ENCODE results near the gene WDR37. TPM values are rescaled to one million over a fixed set of nuclear protein-coding genes. Genes with fewer than 3 reads are reported as not detected.

WDR37 gene
- total and polyA plus RNA-seq, 4 donors, result 18.7 to 32.6 (median 28.9) TPM

DNA sequence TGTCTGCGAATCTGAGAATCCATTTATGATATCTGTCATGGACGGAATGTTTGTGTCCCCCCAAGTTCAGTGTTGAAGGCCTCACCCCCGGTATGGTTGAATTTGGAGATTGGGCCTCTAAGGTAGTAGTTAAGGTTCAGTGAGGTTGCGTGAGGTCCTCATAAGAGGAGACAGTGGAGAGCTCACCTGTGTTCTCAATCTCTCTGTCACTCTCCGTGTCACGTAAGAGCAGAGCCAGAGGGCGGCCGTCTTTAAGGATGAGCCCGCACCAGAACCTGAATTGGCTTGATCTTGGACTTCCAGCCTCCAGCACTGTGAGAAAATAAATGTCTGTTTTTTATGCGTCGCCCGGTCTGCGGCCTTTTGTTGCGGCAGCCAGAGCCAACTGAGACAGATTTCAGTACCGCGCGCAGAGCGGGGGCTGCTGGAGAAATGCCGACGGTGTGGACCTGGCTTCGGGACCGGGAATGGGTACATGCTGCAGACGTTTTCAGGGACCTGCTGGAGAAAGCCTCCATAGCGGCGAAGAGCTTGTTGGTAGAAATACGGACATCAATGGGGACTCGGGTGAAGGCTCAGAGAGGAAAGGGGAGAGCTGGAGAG, 40.2 kb downstream of the WDR37 start:
- no peak for DNase-seq (ENCODE audit: low read depth in 4 of 6, low spot score in 6 of 6)
- Histone ChIP-seq H3K9me3 (ENCODE audit: control insufficient read depth, insufficient read depth, low read length) (no peaks in the 10 kb centered on the region), H3K27me3 (ENCODE audit: control insufficient read depth, insufficient read depth, low read length) (no peaks in the 10 kb centered on the region), H3K36me3 (ENCODE audit: control insufficient read depth, insufficient read depth, low read length) (peaks cover 51% of the 10 kb centered on the region), H3K4me1 (ENCODE audit: control insufficient read depth, insufficient read depth, low read length) (no peaks in the 10 kb centered on the region), H3K27ac (ENCODE audit: low read depth, low read length) (no peak overlapping the region), H3K4me3 (ENCODE audit: low read depth, low read length) (no peak overlapping the region)
- 93% methylated on average over 27 of the region's 27 CpGs for WGBS (ENCODE audit: insufficient coverage)

DNA sequence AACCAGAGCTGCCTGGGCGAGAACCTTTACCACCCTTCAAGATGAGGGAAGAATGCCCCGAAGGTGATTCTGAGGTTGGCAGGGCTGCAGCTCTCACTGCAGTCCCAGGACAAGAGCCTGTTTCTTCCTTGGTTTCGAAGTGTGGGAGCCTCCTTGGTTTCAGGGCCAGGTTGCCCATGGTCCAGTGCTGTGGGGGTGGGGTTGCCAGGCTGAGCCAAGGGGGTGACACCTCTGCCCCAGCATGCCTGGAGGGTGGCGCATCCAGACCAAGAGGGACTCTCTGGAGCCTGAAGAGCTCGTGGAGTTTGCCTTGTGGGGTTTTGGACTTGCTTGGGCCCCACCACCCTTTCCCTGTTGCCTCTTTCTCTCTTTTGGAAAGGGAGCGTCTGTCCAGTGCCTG, 41.3 kb downstream of the WDR37 start:
- WGBS (ENCODE audit: insufficient coverage), result 100% methylated on average over 5 of the region's 6 CpGs
- H3K27me3 ChIP-seq (ENCODE audit: control insufficient read depth, insufficient read depth, low read length), result no peaks in the 10 kb centered on the region
- no peak overlapping the region for H3K4me3 ChIP-seq (ENCODE audit: low read depth, low read length)
- H3K36me3 ChIP-seq (ENCODE audit: control insufficient read depth, insufficient read depth, low read length), result peaks cover 56% of the 10 kb centered on the region
- H3K4me1 ChIP-seq (ENCODE audit: control insufficient read depth, insufficient read depth, low read length), result no peaks in the 10 kb centered on the region
- no peak for DNase-seq (ENCODE audit: low read depth in 4 of 6, low spot score in 6 of 6)
- H3K9me3 ChIP-seq (ENCODE audit: control insufficient read depth, insufficient read depth, low read length), result no peaks in the 10 kb centered on the region
- no peak overlapping the region for H3K27ac ChIP-seq (ENCODE audit: low read depth, low read length)

DNA sequence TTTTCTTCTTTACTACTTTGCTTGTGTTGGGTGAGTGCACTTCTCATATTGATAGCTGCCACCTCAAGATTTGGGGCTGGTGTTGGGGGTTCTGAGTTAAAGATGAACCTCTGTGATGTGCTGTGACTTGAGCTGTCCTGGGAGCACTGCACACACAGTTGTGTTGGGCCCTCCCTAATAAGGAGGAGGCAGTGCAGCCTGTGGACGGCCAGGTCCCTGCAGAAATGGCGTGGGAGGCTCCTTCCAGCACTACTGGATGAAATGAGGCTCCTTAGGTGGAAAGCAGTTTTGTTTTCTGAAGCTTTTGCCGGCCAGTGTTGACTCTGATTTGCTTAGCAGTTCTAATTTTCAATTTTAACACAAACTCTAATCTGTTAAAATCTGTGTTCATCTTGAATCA, 44.0 kb downstream of the WDR37 start:
- no peaks in the 10 kb centered on the region for H3K4me1 ChIP-seq (ENCODE audit: control insufficient read depth, insufficient read depth, low read length)
- H3K9me3 ChIP-seq (ENCODE audit: control insufficient read depth, insufficient read depth, low read length), result no peaks in the 10 kb centered on the region
- H3K4me3 ChIP-seq (ENCODE audit: low read depth, low read length), result no peak overlapping the region
- WGBS (ENCODE audit: insufficient coverage), result 60% methylated on average over 1 of the region's 3 CpGs
- no peaks in the 10 kb centered on the region for H3K27me3 ChIP-seq (ENCODE audit: control insufficient read depth, insufficient read depth, low read length)
- no peak overlapping the region for H3K27ac ChIP-seq (ENCODE audit: low read depth, low read length)
- peaks cover 63% of the 10 kb centered on the region for H3K36me3 ChIP-seq (ENCODE audit: control insufficient read depth, insufficient read depth, low read length)
- no peak for DNase-seq (ENCODE audit: low read depth in 4 of 6, low spot score in 6 of 6)

GRCh38 chr10:1100691-1101368, 44.6 kb downstream of the WDR37 start:
- DNase-seq (ENCODE audit: low read depth in 4 of 6, low spot score in 6 of 6), result peak in 1 of 6 donors; percentile 7
- H3K36me3 ChIP-seq (ENCODE audit: control insufficient read depth, insufficient read depth, low read length), result peaks cover 65% of the 10 kb centered on the region

DNA sequence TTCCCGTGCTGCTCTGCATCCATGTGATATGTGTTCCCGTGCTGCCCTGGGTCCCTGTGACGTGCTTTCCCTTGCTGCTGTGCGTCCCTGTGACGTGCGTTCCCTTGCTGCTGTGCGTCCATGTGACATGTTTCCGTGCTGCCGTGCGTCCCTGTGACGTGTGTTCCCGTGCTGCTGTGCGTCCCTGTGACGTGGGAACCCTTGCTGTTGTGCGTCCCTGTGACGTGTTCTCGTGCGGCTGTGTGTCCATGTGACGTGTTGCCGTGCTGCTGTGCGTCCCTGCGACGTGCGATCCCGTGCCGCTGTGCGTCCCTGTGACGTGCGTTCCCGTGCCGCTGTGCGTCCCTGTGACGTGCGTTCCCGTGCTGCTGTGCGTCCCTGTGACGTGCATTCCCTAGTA, 45.8 kb downstream of the WDR37 start:
- no peaks in the 10 kb centered on the region for H3K9me3 ChIP-seq (ENCODE audit: control insufficient read depth, insufficient read depth, low read length)
- no peak for DNase-seq (ENCODE audit: low read depth in 4 of 6, low spot score in 6 of 6)
- H3K4me1 ChIP-seq (ENCODE audit: control insufficient read depth, insufficient read depth, low read length), result no peaks in the 10 kb centered on the region
- no peak overlapping the region for H3K27ac ChIP-seq (ENCODE audit: low read depth, low read length)
- H3K27me3 ChIP-seq (ENCODE audit: control insufficient read depth, insufficient read depth, low read length), result no peaks in the 10 kb centered on the region
- peaks cover 62% of the 10 kb centered on the region for H3K36me3 ChIP-seq (ENCODE audit: control insufficient read depth, insufficient read depth, low read length)
- WGBS (ENCODE audit: insufficient coverage), result 97% methylated on average over 37 of the region's 37 CpGs
- H3K4me3 ChIP-seq (ENCODE audit: low read depth, low read length), result no peak overlapping the region

More at GRCh38 chr10:1100691-1101368, 44.6 kb downstream of the WDR37 start:
- no peaks in the 10 kb centered on the region for H3K27me3 ChIP-seq (ENCODE audit: control insufficient read depth, insufficient read depth, low read length)
- 62% methylated on average over 23 of the region's 23 CpGs for WGBS (ENCODE audit: insufficient coverage)
- no peak overlapping the region for H3K27ac ChIP-seq (ENCODE audit: low read depth, low read length)
- no peak overlapping the region for H3K4me3 ChIP-seq (ENCODE audit: low read depth, low read length)
- H3K9me3 ChIP-seq (ENCODE audit: control insufficient read depth, insufficient read depth, low read length), result no peaks in the 10 kb centered on the region
- H3K4me1 ChIP-seq (ENCODE audit: control insufficient read depth, insufficient read depth, low read length), result no peaks in the 10 kb centered on the region

GRCh38 chr10:1102416-1102815, 46.2 kb downstream of the WDR37 start:
- Histone ChIP-seq H3K27ac (ENCODE audit: low read depth, low read length) (no peak overlapping the region), H3K4me1 (ENCODE audit: control insufficient read depth, insufficient read depth, low read length) (no peaks in the 10 kb centered on the region), H3K9me3 (ENCODE audit: control insufficient read depth, insufficient read depth, low read length) (no peaks in the 10 kb centered on the region), H3K27me3 (ENCODE audit: control insufficient read depth, insufficient read depth, low read length) (no peaks in the 10 kb centered on the region), H3K4me3 (ENCODE audit: low read depth, low read length) (no peak overlapping the region), H3K36me3 (ENCODE audit: control insufficient read depth, insufficient read depth, low read length) (peaks cover 61% of the 10 kb centered on the region)
- WGBS (ENCODE audit: insufficient coverage), result 100% methylated on average over 1 of the region's 7 CpGs
- no peak for DNase-seq (ENCODE audit: low read depth in 4 of 6, low spot score in 6 of 6)

- H3K4me1 ChIP-seq (ENCODE audit: control insufficient read depth, insufficient read depth, low read length), result no peaks in the 10 kb centered on the region
- no CpG with 5 or more reads among the region's 2 CpGs for WGBS (ENCODE audit: insufficient coverage)
- no peaks in the 10 kb centered on the region for H3K9me3 ChIP-seq (ENCODE audit: control insufficient read depth, insufficient read depth, low read length)
- no peak overlapping the region for H3K27ac ChIP-seq (ENCODE audit: low read depth, low read length)
- H3K36me3 ChIP-seq (ENCODE audit: control insufficient read depth, insufficient read depth, low read length), result peaks cover 57% of the 10 kb centered on the region
- H3K27me3 ChIP-seq (ENCODE audit: control insufficient read depth, insufficient read depth, low read length), result no peaks in the 10 kb centered on the region
- no peak for DNase-seq (ENCODE audit: low read depth in 4 of 6, low spot score in 6 of 6)
- no peak overlapping the region for H3K4me3 ChIP-seq (ENCODE audit: low read depth, low read length)
These were observed 46.6 kb downstream of the WDR37 start for GRCh38 chr10:1102831-1103230.

GRCh38 chr10:1103551-1103950, 47.4 kb downstream of the WDR37 start:
- Histone ChIP-seq H3K9me3 (ENCODE audit: control insufficient read depth, insufficient read depth, low read length) (no peaks in the 10 kb centered on the region), H3K27ac (ENCODE audit: low read depth, low read length) (no peak overlapping the region), H3K4me3 (ENCODE audit: low read depth, low read length) (no peak overlapping the region), H3K27me3 (ENCODE audit: control insufficient read depth, insufficient read depth, low read length) (no peaks in the 10 kb centered on the region), H3K36me3 (ENCODE audit: control insufficient read depth, insufficient read depth, low read length) (peaks cover 56% of the 10 kb centered on the region), H3K4me1 (ENCODE audit: control insufficient read depth, insufficient read depth, low read length) (no peaks in the 10 kb centered on the region)
- DNase-seq (ENCODE audit: low read depth in 4 of 6, low spot score in 6 of 6), result no peak
- over 99% methylated on average over 14 of the region's 18 CpGs for WGBS (ENCODE audit: insufficient coverage)

- no peak overlapping the region for H3K27ac ChIP-seq (ENCODE audit: low read depth, low read length)
- peaks cover 66% of the 10 kb centered on the region for H3K36me3 ChIP-seq (ENCODE audit: control insufficient read depth, insufficient read depth, low read length)
- no peaks in the 10 kb centered on the region for H3K4me1 ChIP-seq (ENCODE audit: control insufficient read depth, insufficient read depth, low read length)
- WGBS (ENCODE audit: insufficient coverage), result 97% methylated on average over 5 of the region's 14 CpGs
- no peaks in the 10 kb centered on the region for H3K9me3 ChIP-seq (ENCODE audit: control insufficient read depth, insufficient read depth, low read length)
- no peak for DNase-seq (ENCODE audit: low read depth in 4 of 6, low spot score in 6 of 6)
- H3K4me3 ChIP-seq (ENCODE audit: low read depth, low read length), result no peak overlapping the region
- no peaks in the 10 kb centered on the region for H3K27me3 ChIP-seq (ENCODE audit: control insufficient read depth, insufficient read depth, low read length)
These were observed 48.8 kb downstream of the WDR37 start for GRCh38 chr10:1104971-1105370.

- H3K4me1 ChIP-seq (ENCODE audit: control insufficient read depth, insufficient read depth, low read length), result no peaks in the 10 kb centered on the region
- no peaks in the 10 kb centered on the region for H3K9me3 ChIP-seq (ENCODE audit: control insufficient read depth, insufficient read depth, low read length)
- H3K36me3 ChIP-seq (ENCODE audit: control insufficient read depth, insufficient read depth, low read length), result peaks cover 62% of the 10 kb centered on the region
- no peak overlapping the region for H3K4me3 ChIP-seq (ENCODE audit: low read depth, low read length)
- 94% methylated on average over 15 of the region's 15 CpGs for WGBS (ENCODE audit: insufficient coverage)
- H3K27me3 ChIP-seq (ENCODE audit: control insufficient read depth, insufficient read depth, low read length), result no peaks in the 10 kb centered on the region
- no peak overlapping the region for H3K27ac ChIP-seq (ENCODE audit: low read depth, low read length)
- DNase-seq (ENCODE audit: low read depth in 4 of 6, low spot score in 6 of 6), result no peak
These were observed 50.8 kb downstream of the WDR37 start for GRCh38 chr10:1107004-1107403.

Measured in spinal cord (tissue), 10 donors.